ENCODE data around the gene TANGO2.
A peak's percentile ranks its signal among the peaks of the same experiment; 100 is the strongest.

The TANGO2 gene

GRCh38 chr22:20027966-20028854 is 7.3 kb downstream of the TANGO2 start:
- peak; percentile 17 for DNase-seq

GRCh38 chr22:20028855-20029549 is 8.1 kb downstream of the TANGO2 start:
- no peak for DNase-seq

GRCh38 chr22:20029550-20030225 is 8.8 kb downstream of the TANGO2 start:
- DNase-seq: no peak

- DNase-seq: peak; percentile 45
Measured at GRCh38 chr22:20031732-20032406, 11.0 kb downstream of the TANGO2 start.

- no peak for DNase-seq
Measured at GRCh38 chr22:20032407-20032991, 11.6 kb downstream of the TANGO2 start.

GRCh38 chr22:20033045-20033706 is 12.3 kb downstream of the TANGO2 start:
- DNase-seq: no peak

- DNase-seq: no peak
Measured at GRCh38 chr22:20034143-20034542, 13.2 kb downstream of the TANGO2 start.

- no peak for DNase-seq
Measured at GRCh38 chr22:20035375-20036083, 14.6 kb downstream of the TANGO2 start.

GRCh38 chr22:20036084-20036482 is 15.2 kb downstream of the TANGO2 start:
- no peak for DNase-seq

- no peak for DNase-seq
Measured at GRCh38 chr22:20036535-20037392, 15.9 kb downstream of the TANGO2 start.

- no peak for DNase-seq
Measured at GRCh38 chr22:20037419-20037818, 16.5 kb downstream of the TANGO2 start.

GRCh38 chr22:20038574-20038973 is 17.7 kb downstream of the TANGO2 start:
- no peak for DNase-seq

- no peak for DNase-seq
Measured at GRCh38 chr22:20039683-20040325, 18.9 kb downstream of the TANGO2 start.

GRCh38 chr22:20040327-20041200 is 19.7 kb downstream of the TANGO2 start:
- no peak for DNase-seq

GRCh38 chr22:20043057-20043996 is 22.4 kb downstream of the TANGO2 start:
- no peak for DNase-seq

GRCh38 chr22:20043997-20044342 is 23.1 kb downstream of the TANGO2 start:
- no peak for DNase-seq

GRCh38 chr22:20044495-20045151 is 23.7 kb downstream of the TANGO2 start:
- no peak for DNase-seq

Measured in CD4-positive, alpha-beta T cell treated with Interleukin-6 for 4 hours (primary cell).